NCI-H2171 treated with DMSO at 0.1 percent for 48 hours (cell line): Measurements from ENCODE around the gene EPHB4.
"Not testable (repeated sequence)": the region's sequence is repeated elsewhere in the genome, so short reads cannot be mapped to it uniquely, and the experiment has no call there.

Experiments
- DNase-seq: peaks from one replicate; lab custom pipeline; 2025; lab: John Stamatoyannopoulos, UW

Gene EPHB4

GRCh38 chr7:100785878-100786277 is 41.4 kb downstream of the EPHB4 start:
- DNase-seq, result no peak

- no peak for DNase-seq
Observed at GRCh38 chr7:100783804-100784203, 43.5 kb downstream of the EPHB4 start.

- no peak for DNase-seq
Observed at GRCh38 chr7:100781255-100781654, 46.1 kb downstream of the EPHB4 start.

GRCh38 chr7:100779359-100779758 is 48.0 kb downstream of the EPHB4 start:
- DNase-seq, result no peak

GRCh38 chr7:100778061-100778621 is 49.2 kb downstream of the EPHB4 start:
- DNase-seq, result no peak

- DNase-seq, result no peak
Observed at GRCh38 chr7:100773491-100773890, 53.8 kb downstream of the EPHB4 start.

- no peak for DNase-seq
Observed at GRCh38 chr7:100768784-100769183, 58.5 kb downstream of the EPHB4 start.

GRCh38 chr7:100765250-100765649 is 62.1 kb downstream of the EPHB4 start:
- no peak for DNase-seq

GRCh38 chr7:100764841-100765240 is 62.5 kb downstream of the EPHB4 start:
- no peak for DNase-seq

GRCh38 chr7:100763556-100764140 is 63.7 kb downstream of the EPHB4 start:
- no peak for DNase-seq

GRCh38 chr7:100762841-100763240 is 64.5 kb downstream of the EPHB4 start:
- not testable (repeated sequence) for DNase-seq

- DNase-seq, result no peak
Observed at GRCh38 chr7:100759357-100760171, 67.8 kb downstream of the EPHB4 start.

GRCh38 chr7:100753750-100754149 is 73.6 kb downstream of the EPHB4 start:
- no peak for DNase-seq

GRCh38 chr7:100752994-100753393 is 74.3 kb downstream of the EPHB4 start:
- no peak for DNase-seq
